Activated T-cell treated with anti-CD3 and anti-CD28 coated beads, Interleukin-2, amount 50 U/mL, for 48 hours (primary cell): ENCODE data around the gene CADPS.

ENCODE experiments used
- DNase-seq, 2 experiments: peaks; one replicate each; pipeline ENCODE4 v3.0.0-alpha.2; 2020

The CADPS gene

DNA sequence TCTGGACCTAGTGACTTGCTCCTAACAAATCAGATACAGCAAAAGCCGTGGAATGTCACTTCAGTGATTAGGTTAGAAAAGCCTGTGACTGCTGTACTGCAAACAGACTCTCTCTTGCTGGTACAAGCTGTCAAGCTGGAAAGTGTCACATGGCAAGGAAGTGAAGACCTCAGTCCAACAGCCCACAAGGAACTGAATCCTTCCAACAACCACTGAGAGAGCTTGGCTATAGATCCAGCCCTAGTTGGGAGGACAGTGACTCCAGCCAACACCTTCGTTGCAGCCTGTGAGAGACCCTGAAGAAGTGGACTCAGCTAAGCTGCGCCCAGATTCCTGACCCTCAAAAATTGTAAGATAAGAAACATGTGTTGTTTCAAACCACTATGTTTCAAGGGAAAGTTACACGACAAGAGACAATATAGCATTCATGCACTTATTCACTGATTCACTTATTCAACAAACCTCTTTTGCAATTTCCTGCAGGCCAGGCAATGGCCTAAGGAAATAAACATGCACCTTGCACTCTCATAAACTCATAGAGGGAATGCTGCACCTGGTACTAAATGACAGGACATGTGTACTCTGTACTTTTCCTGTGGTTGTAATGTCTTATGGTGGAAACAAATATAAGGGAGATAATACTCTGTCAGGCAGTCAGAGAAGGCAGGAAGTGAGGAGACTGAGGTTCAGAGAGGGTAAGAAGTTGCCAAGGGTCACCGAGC lies 142.9 kb downstream of the CADPS start:
- no peak for DNase-seq

DNA sequence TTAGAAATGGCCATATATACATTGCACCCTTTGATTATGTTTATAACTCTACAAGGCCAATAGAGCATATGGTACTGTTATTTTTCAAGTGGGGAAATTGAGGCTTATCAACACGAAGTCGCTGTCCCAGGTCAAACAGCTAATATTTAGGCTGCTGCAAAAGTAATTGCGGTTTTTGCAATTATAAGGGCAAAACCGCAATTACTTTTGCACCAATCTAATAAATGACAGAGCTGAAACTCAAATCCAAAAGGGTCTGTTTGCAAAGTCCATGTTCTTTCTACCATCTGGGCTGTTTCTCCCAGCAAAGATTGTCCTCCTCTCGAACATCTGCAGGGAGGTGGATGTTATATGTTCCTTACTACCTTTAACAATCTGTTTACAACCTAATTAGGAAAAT lies 147.2 kb downstream of the CADPS start:
- DNase-seq, result no peak

DNA sequence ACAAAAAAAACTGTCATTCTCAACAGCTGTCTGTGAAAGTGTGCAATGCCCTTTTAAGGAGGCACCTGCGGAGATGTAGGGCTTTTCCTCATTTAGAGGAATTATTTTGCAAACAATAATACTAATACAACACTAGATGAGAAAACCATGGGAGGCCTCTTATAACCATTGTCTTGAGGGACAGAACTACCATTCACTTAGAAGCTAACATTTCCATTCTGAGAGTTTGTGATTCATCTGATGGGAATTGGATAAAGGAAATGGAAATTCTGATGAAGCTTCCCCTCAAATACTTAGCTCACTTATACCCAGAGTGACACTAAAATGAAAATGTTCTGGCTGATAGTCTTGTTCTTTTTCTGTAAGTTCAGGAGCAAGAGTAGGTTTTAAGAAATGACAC lies 147.7 kb downstream of the CADPS start:
- no peak for DNase-seq

DNA sequence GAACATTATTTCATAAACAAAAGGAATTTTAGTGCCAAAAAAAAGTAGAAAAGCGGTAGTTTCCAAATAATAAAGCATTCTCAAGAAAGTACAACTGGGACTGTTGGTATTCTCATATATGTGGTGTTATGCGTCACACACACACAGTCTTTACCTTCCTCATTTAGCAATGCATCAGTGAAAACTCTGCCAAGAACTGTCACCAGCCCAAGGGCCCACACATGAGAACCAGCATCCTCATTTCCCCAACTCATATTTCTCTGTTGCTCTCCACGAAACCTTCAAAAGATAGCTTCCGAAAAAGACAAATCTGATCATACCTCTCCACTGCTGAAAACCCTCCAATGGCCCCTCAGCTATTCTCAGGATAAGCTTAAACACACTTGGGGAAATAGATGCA lies 150.7 kb downstream of the CADPS start:
- no peak for DNase-seq

DNA sequence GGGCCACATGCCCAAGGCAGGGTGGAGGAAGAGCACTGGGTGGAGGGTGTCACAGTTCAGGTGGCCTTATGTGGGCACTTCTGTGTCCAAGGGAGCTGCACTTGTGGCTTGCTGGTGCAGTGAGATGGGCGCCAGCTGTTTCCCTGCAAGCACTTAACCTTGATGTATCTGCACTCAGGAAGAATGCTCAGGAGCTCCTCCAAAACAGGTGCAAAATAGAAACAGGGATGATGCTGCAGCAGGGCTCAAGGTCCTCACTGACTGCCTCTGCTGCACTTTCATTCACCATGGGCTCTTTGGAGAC lies 151.3 kb downstream of the CADPS start:
- DNase-seq, result no peak

DNA sequence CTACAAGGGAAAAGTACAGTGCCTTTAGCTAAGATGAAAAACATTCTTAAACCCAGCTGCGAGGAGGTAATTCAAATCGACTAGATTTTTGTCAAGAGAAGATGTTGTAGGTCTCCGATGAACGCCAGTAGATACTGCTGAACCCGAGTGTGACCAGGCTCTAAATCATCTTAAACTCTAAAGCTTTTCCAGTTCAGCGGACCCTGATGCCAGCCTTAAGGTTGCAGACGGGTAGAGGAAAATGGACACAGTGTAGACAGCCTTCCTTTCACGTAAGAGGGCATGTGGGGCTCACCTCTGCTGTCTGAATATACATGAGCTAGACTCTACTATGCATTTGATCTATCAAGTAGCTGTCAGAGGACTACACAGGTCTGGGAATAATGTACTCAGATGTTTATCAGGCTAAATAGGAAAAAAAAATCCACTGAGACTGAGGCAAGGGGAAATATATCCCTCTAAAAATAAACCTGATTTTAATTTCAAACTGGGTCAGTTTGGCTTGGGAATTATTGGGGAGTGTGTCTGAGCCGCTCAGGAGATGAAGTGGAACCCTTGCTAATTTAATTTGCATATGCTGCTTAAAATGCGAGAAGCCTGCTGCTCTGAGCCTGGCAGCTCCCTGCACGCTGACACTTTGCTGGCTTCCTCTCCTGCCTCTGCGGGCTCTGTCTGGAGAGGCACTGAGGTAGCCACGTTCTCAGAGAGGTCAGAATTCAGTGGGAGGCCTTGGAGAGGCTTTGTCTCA lies 151.9 kb downstream of the CADPS start:
- DNase-seq, result no peak

DNA sequence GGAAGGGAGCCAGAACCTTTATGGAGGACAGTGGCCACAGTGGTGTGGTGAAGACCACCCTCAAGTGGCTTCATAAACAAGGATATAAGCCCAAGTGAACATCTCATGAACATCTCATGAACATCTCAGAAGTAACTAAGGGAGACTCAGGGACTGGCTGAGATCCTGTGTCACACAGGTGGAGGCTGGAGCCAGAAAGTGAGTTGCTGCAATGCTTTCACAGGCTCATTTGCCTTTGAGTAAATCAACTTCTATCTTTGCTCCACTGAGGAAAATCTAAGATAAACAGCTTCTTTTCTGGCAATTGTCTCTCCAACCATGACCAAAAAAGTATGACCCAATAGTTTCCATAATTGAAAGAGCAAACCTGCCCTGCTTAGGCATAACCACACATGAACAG lies 152.9 kb downstream of the CADPS start:
- DNase-seq, result no peak

DNA sequence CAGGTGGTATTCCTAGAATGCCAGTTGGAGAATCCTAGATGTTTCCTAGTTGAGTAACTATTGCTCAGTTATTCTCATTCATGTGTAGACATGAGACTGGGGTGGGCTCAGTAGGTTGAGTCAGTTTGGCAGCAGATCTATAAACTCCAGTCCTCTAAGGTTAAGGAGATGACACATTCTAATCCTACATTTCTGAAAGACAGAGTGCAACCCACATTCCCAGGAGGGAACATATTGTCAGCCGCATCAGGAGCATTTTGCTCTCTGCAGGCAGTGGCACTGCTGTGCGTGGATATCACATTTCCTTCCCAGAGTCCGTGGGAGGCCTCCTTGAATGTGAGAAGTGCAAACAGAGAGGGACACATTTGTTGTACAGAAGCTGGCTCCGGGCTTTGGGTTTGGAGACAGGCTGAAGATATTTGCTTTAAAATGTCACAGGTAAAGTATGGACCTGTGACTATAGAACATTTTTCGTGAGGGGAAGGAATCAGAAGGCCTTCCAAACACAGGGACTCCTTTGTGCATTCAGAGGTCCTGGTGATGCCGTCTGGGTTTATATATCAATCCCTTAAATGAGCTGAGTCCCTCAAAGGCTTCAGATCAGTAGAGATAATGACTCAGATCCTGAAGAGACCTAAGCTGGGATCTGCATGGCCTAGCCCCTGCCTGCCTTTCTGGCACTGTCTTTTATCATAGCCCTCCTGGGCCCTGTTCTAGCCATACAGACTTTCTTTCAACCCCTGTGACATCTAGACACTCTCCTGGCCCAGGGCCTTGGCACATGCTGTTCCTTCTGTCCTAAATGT lies 156.5 kb downstream of the CADPS start:
- no peak for DNase-seq

DNA sequence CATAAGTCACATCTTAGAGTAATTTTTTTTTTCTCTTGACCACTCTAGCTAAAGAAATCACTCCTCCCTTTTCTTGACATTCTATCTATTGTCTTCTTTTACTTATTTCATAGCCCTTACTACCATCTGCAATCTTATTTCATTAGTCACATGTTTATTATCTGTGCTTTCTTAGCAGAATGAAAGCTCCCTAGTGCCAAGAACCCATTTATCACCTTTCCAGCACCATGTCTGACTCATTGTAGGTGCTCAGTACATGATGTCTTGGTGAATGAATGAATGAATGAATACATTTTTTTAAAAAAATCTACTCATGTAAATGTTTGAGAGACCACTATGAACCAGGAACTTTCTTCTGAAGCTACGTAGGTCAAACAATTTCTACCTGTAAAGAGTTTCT lies 157.2 kb downstream of the CADPS start:
- no peak for DNase-seq

DNA sequence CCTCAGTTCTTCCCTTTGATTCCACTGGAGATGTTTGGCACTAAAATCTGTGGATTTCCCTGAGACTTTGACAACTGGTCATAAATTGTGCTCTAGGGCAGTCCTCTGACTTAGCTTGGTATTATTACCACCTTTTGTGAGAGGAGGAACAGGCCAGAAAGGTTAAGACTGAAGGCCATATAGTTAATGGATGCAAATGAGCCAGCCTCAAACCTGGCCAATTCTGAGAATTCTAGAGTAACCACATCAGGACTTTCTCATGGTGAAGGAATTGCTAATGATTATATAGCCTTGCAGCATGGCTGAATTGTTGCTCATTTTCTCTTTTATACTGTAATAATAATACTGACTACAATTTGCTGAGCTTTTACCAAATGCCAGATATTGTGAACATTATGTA lies 162.5 kb downstream of the CADPS start:
- no peak for DNase-seq

DNA sequence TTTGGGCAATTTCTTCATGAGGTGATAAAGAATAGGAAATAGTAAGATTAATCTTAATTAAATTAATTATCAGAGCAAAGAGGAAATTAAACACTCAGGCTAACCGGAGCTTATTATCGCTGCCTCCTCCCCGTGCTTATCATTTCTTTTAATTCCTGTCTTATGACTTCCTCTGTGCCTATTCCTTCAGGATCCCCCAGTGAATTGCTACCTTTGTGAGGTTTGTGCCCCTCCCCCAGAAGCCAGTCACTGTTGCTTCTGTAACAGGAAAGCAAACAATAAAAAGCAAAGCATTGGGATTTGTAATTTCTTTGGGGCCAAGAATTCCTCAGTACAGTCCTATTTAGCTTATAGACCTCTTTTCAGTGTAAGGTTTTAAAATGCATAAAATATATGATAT lies 164.5 kb downstream of the CADPS start:
- DNase-seq, result no peak

DNA sequence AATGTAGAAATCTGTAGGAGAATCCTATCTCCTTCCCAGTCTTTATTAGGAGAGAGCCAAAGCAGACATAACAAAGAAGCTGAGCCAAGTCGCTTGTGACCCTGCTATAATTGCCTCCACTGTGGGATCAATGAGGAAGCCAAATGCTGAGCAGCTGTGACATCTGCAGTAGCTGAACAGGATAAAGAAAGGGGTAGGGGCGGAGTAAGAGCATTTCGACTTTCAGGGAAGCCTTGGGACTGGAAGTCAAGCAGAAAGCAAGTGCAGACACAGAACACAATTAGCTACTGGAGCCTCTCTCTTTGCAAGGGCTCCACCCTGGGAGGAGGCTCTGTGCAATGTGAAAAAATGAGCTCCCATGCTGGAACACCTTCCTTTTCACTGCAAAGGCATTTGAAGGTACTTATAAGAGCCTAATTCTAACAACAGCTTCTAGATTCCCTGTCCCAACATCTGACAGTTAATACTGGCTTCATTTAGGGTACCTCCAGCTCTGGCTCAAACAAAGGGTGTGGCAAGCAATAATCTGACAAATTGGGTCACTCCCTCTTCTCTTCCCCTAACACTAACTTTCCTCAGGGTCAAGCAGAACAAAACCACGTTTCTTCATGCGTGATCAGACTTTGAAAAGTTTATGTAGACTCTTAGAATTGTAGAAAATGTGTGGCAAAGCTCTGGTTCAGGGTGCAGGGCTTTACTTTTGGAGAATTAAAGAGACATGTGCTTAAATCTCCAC lies 166.4 kb downstream of the CADPS start:
- no peak for DNase-seq

DNA sequence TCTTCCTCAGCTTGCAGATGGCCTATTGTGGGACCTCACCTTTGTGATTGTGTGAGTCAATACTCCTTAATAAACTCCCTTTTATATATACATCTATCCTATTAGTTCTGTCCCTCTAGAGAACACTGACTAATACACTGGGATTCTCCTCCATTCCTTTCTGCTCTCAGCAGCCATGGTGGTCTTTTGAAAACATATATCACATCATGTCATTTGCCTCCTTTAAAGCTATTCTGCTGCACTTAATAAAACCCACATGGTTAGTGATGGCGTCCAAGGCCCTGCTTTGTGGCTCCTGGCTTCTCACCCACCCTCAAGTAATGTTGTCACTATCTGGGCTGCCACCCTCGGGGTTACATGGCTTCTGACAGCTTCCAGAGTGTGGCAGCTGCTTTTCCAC lies 169.5 kb downstream of the CADPS start:
- no peak for DNase-seq

DNA sequence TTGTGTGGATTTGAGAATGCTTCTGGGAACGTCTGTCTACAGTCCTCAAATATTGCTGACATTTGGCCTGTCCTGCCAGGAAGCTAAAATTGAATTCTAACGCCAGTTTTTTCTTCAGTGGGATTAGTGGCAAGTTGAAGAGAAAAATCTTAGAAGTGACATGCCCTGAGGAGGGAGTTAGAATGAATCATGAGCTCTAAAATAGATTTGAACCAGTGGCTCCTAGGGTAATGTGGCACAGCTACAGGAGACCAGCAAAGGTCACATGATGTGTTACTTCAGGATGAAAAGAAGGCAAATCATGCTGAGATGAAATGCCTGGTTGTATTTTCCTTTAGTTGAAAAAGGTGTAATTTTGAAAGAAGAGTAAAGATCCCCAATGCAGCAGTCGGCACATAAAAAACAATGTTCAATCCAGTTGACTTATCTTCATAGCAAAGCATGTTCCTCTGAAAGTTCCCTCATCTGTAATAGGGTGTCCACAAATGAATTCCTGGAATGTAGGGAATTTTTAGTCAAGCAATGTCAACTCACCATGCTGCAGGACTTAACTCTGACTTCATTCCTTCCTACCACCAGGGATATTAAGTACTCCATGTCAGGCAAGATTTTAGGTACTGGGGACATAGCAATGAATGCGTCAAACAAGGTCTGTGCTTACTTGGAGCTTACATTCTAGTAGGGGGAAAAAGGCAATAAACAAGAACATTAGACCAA lies 171.6 kb downstream of the CADPS start:
- no peak for DNase-seq

DNA sequence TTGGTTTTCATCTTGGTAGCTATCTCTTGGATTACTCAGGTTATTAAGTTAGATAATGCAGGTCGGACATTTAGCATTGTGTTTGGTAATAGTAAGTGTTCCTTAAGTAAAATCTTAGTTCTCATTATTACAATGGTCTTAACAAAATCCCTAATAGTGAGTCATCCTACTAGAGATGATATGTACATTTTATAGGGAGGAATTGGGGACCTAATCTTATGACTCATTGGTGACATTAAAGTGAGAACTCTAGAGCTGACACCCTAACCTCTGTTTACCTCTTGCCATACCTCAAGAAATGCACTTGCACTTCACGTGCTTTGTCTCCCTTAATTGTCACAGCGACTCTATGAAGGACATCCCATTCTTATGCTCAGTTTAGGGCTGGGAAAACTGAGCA lies 174.9 kb downstream of the CADPS start:
- no peak for DNase-seq

DNA sequence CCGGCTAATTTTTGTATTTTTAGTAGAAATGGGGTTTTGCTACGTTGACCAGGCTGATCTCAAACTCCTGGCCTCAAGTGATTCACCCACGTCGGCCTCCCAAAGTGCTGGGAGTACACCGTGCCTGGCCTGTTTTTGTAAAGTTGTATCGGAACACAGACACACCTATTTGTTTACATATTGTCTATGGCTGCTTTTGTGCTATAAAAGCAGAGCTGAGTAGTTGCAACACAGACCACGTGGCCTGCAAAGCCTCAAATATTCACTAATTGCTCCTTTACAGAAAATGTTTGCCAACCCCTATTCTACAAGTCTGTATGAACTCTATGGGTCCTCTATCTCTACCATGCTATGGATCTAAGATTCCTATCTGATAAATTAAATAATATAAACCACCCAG lies 175.5 kb downstream of the CADPS start:
- no peak for DNase-seq

DNA sequence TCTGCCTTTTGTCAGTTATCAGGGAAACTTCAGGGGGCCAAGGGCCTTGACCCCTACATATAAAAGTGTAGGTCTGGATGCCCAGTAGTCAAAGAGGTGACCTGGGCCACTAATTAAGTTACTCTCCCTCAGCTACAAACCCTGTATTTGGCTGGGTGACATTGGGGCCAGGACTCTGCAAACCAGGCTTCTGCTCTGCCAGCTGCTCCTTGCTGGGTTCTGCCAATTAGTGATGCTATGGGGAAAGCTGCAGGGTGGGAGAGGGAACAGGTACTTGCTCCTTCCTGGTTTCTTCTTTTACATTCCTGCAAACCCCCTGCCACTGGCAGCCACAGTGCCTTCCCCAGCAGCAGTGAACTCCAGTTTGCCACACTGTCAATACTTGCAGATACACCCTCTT lies 179.2 kb downstream of the CADPS start:
- DNase-seq, result no peak

DNA sequence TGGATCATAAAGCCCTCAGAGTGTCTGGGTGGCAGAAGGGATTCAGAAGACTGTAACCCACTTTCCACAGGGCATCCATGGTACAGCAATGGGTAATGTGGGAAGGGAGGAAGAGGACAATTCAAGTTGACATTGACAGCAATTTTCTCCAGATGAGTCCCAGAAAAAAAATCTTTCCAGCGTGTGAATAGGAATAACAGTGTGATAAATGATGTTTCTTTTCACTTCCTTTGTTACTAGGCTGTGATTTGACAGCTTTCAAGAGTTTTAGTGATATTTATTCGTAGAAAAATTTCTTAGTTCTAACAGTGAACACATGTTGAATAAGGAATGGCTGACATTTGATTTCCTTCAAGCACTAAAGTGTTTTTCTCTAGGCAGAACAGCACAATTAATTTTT lies 186.4 kb downstream of the CADPS start:
- no peak for DNase-seq

DNA sequence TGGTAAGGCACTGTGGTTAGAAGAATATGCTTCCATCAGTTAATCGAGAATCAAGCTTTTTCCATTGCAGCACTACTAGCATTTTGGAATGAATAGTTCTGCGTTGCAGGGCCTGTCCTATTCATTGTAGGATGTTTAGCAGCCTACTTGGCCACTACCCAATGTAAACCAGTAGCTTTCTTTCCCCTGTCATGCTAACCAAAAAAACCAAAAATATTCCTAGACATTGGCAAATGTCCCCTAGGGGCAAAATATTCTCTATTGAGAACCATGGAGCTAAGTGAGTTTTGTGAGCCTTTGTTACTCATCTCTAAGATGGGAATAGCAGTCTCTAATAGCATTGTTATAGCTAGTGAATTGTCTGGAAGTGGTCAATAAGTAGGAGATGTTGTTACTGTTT lies 187.2 kb downstream of the CADPS start:
- no peak for DNase-seq

DNA sequence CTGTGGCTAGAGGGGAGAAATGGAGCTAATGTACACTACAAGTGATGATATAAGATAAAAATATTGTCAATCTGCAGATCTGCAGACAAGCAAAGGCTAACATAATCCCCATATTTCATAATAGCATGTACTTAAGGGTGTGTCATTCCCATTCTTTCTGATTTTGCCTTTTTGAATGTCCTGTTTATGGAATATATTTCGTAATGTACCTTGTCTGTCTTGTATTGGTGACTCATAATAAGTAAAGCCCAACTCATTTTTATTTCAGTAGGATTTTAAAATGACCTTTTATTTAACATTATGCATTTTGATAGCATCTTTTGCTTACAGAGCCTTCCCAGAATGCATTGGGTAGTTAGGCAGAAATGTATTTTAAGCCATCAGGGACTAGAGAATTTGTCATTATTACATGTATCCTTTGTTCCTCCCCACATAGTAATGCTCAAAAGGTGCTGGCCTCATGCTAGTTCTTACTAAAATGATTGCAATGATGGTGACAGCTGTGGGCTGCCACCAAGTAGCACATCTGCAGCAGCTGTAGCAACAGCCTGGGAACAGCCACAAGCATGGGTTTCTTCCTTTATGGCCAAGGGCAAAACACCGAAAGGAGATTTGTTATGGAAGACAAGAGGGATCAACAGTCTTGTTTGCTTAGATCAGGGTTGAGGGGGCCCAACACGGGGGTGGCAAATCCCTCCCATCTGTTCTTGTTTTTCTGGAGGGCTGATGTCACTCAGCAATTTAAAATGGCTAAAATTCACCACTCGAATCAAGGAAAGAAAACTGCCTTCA lies 188.5 kb downstream of the CADPS start:
- no peak for DNase-seq

DNA sequence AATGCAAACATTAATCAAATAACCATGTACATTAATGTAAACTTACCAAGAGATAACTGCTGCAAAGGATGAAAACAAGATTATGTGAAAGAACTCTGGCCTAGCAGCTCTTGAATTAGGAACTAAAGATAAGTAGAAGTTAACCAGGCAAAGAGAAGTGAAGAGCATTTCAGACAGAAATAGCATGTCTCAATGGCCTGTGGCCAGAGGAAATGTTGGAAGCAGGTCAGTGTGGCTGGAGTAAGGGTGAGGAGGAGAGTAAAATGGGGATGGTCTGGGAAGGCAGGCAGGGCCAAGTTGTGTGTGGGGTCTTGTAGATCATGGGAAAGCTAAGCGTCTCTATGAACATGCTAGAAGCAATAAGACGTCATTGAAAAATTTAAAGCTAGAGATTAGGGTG lies 192.4 kb downstream of the CADPS start:
- DNase-seq, result no peak

DNA sequence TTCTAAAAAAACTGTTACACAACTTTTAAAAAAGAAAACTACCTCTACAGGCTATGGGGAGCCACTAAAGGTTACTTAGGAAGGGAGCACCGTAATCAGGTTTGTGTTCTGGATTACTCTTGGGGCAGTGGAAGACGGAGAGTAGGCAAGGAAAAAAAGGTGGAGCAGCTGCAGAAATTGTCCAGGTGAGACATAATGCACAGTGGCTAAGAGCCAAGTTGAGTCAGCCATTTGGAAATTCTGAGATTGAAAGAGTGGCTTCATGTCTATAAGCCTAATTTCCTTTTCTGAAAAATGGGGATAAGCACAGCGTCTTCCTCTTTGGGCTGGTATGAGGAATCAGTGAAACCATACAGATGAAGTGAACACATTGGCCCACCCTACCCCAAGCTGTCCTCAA lies 195.2 kb downstream of the CADPS start:
- no peak for DNase-seq
